Fibroblast of the aortic adventitia (primary cell): ENCODE measurements around the gene SPTLC1. TPM values are rescaled to one million over a fixed set of nuclear protein-coding genes. Genes with fewer than 3 reads are reported as not detected.
"Not testable (repeated sequence)": the region's sequence is repeated elsewhere in the genome, so short reads cannot be mapped to it uniquely, and the experiment has no call there.

Source experiments
- DNase-seq: peaks from one replicate; pipeline ENCODE4 v3.0.0-alpha.2; 2010; ENCODE audit warnings: low read depth
- H3K4me3 ChIP-seq: 2 replicates; pipeline ENCODE4 v1.5.1; 2011; ENCODE audit warnings: low read depth, mild to moderate bottlenecking, control low read depth, low read length, moderate library complexity
- CTCF ChIP-seq: IDR thresholded peaks from 2 replicates; pipeline ENCODE4 v1.5.1; 2011; ENCODE audit warnings: mild to moderate bottlenecking, low read length, control low read depth, inconsistent platforms; ENCODE audit not compliant: insufficient read depth
- total RNA-seq: library from RNA; depleted of rRNA; stranded (reverse); fragments of >200 nt; gene quantifications from 2 replicates; pipeline ENCODE4 v1.2.3, GENCODE V29; 2012; ENCODE audit warnings: low replicate concordance

Gene SPTLC1
- total RNA-seq, 1 donor: 119 TPM

DNA sequence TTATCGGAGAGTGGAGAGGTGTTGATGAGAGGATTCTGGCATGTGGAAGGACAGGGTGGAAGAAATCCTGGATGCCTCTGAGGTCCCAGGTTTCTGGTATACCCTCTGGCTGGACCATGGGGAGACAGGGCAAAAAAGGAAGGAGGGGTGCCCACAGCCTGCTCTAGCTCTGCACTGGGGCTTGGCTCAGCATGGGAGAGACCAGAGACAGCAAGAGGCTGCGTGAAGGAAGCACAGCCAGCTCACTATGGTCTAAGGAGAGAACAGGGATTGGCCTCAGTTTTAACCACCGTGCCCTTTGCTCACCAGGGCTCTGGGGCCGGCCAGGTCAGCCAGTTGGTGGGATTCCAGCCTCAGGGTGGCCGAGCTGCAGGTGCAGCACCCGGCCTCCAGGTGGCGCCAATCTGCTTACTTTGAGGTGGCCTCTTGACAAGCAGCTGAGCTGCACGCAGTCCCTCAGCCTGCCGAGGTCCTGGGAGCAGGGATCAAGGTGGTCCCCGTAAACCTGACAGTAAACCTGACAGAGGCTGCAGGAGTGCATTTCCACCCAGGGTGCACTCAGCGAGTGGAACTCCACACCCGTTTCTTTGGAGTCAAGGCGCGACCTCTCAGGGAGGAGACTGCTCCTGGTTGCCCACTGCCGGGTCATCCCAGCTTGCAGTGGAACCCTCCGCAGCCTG is 25.0 kb upstream of the SPTLC1 start:
- peak; percentile 70 for DNase-seq
- peak overlapping the region; percentile 64 for H3K4me3 ChIP-seq
- TF ChIP-seq CTCF: peak; percentile 94

DNA sequence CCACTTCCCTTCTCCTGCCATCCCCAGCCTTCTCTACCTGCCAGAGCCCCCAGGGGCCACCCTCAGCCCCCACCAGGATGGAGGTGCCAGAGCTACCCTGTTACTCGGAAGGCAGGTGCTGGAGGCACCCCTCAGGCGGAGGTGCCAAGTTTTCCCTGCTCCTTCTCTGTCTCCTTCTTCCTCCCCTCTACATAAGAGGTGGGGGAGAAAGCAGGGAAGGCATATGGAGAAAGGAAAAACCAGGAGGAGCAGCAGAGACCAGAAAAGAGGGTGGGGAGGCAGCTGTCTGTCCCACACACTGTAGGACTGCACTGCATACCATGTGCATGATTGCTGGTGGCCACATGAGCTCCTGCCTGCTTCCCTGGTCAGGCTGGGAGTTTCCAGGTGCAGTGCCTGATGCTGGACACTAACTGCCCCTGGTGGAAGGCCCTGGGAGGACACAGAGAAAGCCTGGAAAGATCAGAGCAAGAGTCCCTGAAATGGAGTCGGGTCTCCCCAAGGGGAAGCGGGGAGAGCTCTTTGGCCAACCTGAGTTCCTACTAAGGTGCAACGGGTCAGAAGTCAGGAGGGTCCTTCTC is 23.8 kb upstream of the SPTLC1 start:
- H3K4me3 ChIP-seq, DNase-seq: not testable (repeated sequence)
- peak; percentile 54 for TF ChIP-seq CTCF

- peak; percentile 63 for DNase-seq
- TF ChIP-seq CTCF: peak; percentile 81
Measured at GRCh38 chr9:92138157-92138959, 23.1 kb upstream of the SPTLC1 start.

GRCh38 chr9:92136184-92136858 is 21.1 kb upstream of the SPTLC1 start:
- TF ChIP-seq CTCF: no peak
- H3K4me3 ChIP-seq: no peak overlapping the region
- no peak for DNase-seq

More at GRCh38 chr9:92138157-92138959, 23.1 kb upstream of the SPTLC1 start:
- H3K4me3 ChIP-seq: no peak overlapping the region

GRCh38 chr9:92135576-92135975 is 20.4 kb upstream of the SPTLC1 start:
- DNase-seq: no peak
- no peak for TF ChIP-seq CTCF
- no peak overlapping the region for H3K4me3 ChIP-seq

GRCh38 chr9:92133949-92134604 is 18.9 kb upstream of the SPTLC1 start:
- TF ChIP-seq CTCF: peak; percentile 98
- DNase-seq: peak; percentile 76
- peak overlapping the region; percentile 3 for H3K4me3 ChIP-seq

- not testable (repeated sequence) for DNase-seq
Measured at GRCh38 chr9:92132913-92133312, 17.7 kb upstream of the SPTLC1 start.

More at GRCh38 chr9:92132913-92133312, 17.7 kb upstream of the SPTLC1 start:
- not testable (repeated sequence) for H3K4me3 ChIP-seq
